WI38 (cell line): ENCODE data around the gene SLC22A7.

Source experiments
- H3K4me3 ChIP-seq: 2 replicates; pipeline ENCODE4 v1.5.1; 2011; ENCODE audit warnings: low read depth, mild to moderate bottlenecking, control low read depth, low read length
- TF ChIP-seq, protein P1 (sequence below): IDR thresholded peaks from 2 replicates; pipeline ENCODE4 v1.5.1; 2012; ENCODE audit warnings: low read depth, mild to moderate bottlenecking, control low read depth, low read length

SLC22A7 gene

DNA sequence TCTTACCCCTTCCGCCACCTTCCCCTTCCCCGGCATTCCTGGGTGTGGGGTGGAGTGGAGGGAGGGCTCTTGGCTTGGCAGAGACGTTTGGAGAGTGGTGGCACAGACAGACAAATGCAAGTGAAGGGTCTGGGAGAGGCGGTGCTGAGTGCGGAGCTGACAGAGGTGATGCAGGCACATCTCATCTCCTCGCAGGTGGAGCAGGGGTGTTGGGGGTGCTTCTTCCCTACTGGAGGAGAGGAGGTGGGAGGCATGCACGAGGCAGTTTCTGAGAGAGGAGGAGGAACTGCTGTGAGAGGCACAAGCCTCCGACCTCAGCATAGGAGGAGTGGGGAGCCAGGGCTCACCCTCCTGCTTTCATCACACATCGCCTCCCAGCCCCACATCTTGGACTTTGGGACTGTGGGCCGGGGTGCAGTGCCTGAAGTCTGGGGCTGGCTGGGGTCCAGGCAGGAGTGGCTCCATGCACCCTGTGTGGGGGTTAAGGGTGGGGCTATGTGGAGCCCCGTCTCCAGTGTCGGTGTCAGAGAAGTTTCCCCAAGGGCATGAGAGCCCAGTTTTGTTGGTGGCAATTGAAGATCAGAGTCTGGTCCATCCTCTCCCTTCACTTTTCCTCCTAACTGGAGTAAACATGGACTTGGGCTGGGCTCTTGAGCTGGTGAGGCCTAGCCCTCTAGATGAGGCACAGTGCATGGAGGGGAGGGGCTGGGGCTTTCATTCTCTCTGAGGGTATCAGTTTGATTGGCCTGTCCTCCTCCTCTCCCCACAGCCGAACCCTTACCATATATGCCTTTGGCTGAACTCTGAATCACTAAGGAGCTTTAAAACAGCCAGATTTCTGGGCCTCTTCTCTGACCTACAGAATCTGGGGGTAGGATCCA is 20.2 kb upstream of the SLC22A7 start:
- H3K4me3 ChIP-seq = no peak overlapping the region
- TF ChIP-seq, protein P1, sequence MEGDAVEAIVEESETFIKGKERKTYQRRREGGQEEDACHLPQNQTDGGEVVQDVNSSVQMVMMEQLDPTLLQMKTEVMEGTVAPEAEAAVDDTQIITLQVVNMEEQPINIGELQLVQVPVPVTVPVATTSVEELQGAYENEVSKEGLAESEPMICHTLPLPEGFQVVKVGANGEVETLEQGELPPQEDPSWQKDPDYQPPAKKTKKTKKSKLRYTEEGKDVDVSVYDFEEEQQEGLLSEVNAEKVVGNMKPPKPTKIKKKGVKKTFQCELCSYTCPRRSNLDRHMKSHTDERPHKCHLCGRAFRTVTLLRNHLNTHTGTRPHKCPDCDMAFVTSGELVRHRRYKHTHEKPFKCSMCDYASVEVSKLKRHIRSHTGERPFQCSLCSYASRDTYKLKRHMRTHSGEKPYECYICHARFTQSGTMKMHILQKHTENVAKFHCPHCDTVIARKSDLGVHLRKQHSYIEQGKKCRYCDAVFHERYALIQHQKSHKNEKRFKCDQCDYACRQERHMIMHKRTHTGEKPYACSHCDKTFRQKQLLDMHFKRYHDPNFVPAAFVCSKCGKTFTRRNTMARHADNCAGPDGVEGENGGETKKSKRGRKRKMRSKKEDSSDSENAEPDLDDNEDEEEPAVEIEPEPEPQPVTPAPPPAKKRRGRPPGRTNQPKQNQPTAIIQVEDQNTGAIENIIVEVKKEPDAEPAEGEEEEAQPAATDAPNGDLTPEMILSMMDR = no peak

DNA sequence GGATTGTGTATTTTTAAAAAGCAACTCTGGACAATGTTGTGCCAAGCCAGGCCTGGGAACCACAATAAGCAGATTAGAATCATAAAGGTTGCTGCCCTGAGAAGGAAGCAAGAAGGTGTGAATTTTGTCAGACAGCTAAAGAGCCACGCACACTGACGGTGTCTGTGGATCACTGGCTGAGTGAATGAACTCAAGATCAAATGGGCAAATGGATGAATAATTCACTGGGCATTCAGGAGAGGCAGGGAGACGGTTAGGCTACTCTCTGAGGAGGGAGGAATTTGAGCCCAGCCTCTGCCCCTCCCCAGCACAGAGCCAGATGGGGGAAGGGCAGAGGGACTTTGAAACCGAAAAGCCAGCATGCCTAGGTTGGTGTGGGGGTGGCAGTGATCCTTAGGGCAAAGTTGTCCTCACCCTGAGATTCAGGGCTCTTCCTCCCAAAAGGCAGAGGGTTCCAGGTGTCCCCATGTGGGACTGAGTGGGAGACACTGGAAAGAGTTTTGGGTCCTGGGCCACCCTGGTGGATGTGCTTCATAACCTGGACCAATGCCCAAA is 19.5 kb upstream of the SLC22A7 start:
- H3K4me3 ChIP-seq = no peak overlapping the region
- TF ChIP-seq, protein P1 = no peak

DNA sequence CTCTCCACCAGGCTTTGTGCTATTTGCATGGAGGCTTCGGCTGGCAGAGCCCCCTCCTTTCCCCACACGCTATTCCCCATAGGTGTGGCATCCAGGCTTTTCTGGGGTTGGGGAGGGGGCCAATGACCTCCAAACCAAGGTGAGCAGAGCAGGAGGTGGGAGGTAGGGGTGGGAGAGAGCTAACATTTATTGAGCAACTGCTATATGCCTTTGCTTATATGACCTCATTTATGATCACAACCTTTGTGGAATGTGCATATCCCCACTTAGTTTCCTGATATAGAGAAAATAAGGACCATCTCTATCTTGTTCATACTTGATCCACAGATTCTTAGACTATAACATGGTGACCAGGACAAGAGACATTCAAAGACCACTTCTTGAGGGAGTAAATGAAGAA is 17.8 kb upstream of the SLC22A7 start:
- TF ChIP-seq, protein P1 = no peak

DNA sequence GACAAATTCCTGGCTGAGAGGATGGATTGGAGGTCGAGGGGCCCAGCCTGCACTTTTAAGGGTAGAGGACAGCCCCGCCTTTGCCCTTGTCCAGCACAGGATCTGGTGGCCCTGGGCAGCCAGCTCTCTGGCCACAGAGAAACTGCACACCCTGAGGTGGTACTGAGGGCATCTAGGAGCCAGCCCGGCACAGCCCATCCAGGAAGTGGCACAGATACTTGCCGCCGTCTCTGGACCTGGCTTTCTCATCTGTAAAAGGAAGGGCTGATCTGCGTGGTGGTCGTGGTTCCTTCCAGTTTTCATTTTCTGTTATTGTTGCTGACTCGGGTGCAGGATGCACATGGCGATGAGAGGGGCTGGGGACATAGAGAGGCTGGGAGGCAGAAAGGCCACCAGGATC is 16.0 kb upstream of the SLC22A7 start:
- H3K4me3 ChIP-seq = no peak overlapping the region
- TF ChIP-seq, protein P1 = no peak

More for the DNA sequence above, 17.8 kb upstream of the SLC22A7 start:
- no peak overlapping the region for H3K4me3 ChIP-seq

DNA sequence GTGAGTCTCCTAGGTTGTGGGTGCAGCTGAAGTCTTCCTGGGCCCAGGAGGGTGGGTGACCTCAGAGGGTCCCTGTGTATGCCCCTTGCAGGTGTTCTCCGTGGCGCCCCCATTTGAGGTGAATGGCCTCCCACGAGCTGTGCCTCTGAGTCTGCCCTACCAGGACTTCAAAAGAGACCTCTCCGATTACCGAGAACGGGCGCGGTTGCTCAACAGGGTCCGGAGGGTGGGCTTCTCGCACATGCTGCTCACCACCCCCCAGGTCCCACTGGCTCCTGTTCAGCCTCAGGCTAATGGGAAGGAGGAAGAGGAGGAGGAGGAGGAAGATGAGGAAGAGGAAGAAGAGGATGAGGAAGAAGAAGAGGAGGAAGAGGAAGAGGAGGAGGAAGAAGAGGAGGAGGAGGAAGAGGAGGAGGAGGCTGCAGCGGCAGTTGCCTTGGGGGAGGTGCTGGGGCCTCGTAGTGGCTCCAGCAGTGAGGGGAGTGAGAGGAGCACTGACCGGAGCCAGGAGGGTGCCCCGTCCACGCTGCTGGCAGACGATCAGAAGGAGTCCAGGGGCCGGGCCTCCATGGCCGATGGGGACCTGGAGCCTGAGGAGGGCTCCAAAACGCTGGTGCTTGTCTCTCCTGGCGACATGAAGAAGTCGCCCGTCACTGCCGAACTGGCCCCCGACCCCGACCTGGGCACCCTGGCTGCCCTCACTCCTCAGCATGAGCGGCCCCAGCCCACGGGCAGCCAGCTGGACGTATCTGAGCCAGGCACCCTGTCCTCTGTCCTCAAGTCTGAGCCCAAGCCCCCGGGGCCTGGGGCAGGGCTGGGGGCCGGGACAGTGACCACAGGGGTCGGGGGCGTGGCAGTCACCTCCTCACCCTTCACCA is 15.2 kb upstream of the SLC22A7 start:
- TF ChIP-seq, protein P1 = no peak

DNA sequence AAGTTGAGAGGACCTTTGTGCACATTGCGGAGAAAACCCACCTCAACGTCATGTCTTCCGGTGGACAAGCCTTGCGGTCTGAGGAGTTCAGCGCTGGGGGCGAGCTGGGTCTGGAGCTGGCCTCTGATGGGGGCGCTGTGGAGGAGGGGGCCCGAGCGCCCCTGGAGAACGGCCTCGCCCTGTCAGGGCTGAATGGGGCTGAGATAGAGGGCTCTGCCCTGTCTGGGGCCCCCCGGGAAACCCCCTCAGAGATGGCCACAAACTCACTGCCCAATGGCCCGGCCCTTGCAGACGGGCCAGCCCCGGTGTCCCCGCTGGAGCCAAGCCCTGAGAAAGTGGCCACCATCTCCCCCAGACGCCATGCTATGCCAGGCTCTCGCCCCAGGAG is 14.6 kb upstream of the SLC22A7 start:
- H3K4me3 ChIP-seq = no peak overlapping the region
- TF ChIP-seq, protein P1 = no peak

More for the DNA sequence above, 15.2 kb upstream of the SLC22A7 start:
- no peak overlapping the region for H3K4me3 ChIP-seq

DNA sequence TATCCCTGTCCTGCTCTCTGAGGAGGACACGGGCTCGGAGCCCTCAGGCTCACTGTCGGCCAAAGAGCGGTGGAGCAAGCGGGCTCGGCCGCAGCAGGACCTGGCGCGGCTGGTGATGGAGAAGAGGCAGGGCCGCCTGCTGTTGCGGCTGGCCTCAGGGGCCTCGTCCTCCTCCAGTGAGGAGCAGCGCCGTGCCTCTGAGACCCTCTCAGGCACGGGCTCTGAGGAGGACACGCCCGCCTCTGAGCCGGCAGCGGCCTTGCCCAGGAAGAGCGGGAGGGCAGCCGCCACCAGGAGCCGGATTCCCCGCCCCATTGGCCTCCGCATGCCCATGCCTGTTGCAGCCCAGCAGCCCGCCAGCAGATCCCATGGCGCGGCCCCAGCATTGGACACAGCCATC is 14.2 kb upstream of the SLC22A7 start:
- H3K4me3 ChIP-seq = no peak overlapping the region
- TF ChIP-seq, protein P1 = no peak
